ENCODE measurements around the gene KLRC1. TPM values are rescaled to one million over a fixed set of nuclear protein-coding genes. Genes with fewer than 3 reads are reported as not detected.

KLRC1 gene
- total and polyA plus RNA-seq, 9 of the 15 experiments (the other 6 are each of a cell fraction or from before 2014, with no cell fraction given) = not detected

DNA sequence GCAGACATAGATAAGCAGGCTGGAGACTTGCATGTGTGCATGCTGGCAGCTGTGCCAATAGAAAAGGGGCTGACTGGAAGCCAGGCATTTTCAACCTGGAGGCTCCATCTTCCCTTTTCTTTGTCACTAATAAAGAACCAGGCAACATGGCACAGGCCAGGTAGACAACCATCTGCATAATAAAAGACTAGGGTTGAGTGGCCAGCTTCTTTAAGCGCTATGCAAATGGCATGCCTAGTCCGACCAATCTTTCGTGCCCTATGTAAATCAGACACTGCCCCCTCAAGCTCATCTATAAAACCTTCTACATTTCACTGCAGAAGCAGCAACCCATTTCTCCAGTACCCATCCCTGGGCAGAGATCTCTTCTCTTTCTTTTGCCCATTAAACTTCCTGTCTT, 4.6 kb upstream of the KLRC1 start:
- no peaks in the 10 kb centered on the region for H3K9me1 ChIP-seq (ENCODE audit: control insufficient read depth, insufficient read depth, low read length)
- no peaks in the 10 kb centered on the region for H3K4me1 ChIP-seq (replicated peaks in 1 of 2; ENCODE audit: control insufficient read depth in 2 of 2, insufficient read depth in 2 of 2, low read length in 2 of 2)
- H3K9me3 ChIP-seq (replicated peaks; ENCODE audit: control insufficient read depth, insufficient read depth, low read depth, low read length) = no peaks in the 10 kb centered on the region; the same call in 1 of the 2 replicates
- no peaks in the 10 kb centered on the region for H4K20me1 ChIP-seq (replicated peaks; ENCODE audit: control insufficient read depth, insufficient read depth, low read length)
- BruUV-seq (replicated peaks) = no TSS peak
- ChIA-PET POLR2A (no interaction called here), CTCF (ENCODE audit: low intra/inter-chr PET ratio) (no interaction called here)
- intact Hi-C loops (cut with micrococcal nuclease) (no loop called here), in situ Hi-C loops (cut with MboI) (loop anchor here (5.0 kb wide), 1 partner anchor 50 kb away; the partner anchor contains the start of gene KLRC4)
- ATAC-seq = no peak
- H3K27me3 ChIP-seq (ENCODE audit: control insufficient read depth in 2 of 2, insufficient read depth in 2 of 2, low read length in 2 of 2) = no peaks in the 10 kb centered on the region
- TF ChIP-seq ZNF146 (CRISPR knock-in tag; IDR thresholded peaks at IDR 0.05; ENCODE audit: unreplicated experiment) = no peak
- TF ChIP-seq RNF2 (IDR thresholded peaks at IDR 0.05) = no peak
- no peaks in the 10 kb centered on the region for H3K79me2 ChIP-seq (ENCODE audit: control insufficient read depth, insufficient read depth, low read length)
- H3K4me2 ChIP-seq (ENCODE audit: insufficient read depth, low read length) = no peak overlapping the region
- no peak for FAIRE-seq
- no peak overlapping the region for H3K9ac ChIP-seq (ENCODE audit: insufficient read depth in 1 of 2, low read depth in 2 of 2, low read length in 2 of 2)
- no peaks in the 10 kb centered on the region for H3K36me3 ChIP-seq (ENCODE audit: control insufficient read depth, insufficient read depth, low read length)
- DNase-seq (ENCODE audit: extremely low read depth in 1 of 4, low spot score in 3 of 4) = no peak
- no peak overlapping the region for H3K4me3 ChIP-seq
- WGBS (ENCODE audit: insufficient coverage, low coverage, missing lambda C conversion rate) = 7% methylated on average over 3 of the region's 3 CpGs
- H3K27ac ChIP-seq (ENCODE audit: extremely low read depth, low read depth, low read length) = no peak overlapping the region
- H2AFZ ChIP-seq (ENCODE audit: low read depth, low read length) = no peak overlapping the region

DNA sequence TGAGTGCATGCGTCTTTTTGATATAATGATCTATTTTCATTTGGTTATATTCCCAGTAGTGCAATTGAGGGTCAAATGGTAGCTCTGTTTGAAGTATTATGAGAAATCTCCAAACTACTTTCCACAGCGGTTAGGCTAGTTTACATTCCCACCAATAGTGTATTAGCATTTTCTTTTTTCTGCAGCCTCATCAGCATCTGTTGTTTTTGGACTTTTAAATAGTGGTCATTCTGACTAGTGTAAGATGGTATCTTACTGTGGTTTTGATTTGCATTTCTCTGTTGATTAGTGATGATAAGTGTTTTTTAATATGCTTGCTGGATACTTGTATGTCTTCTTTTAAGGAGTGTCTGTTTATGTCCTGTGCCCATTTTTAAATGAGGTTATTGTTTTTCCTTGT, 3.7 kb upstream of the KLRC1 start:
- no peaks in the 10 kb centered on the region for H3K79me2 ChIP-seq (ENCODE audit: control insufficient read depth, insufficient read depth, low read length)
- DNase-seq (ENCODE audit: extremely low read depth in 1 of 4, low spot score in 3 of 4) (no peak), ATAC-seq (no peak), FAIRE-seq (no peak)
- no peaks in the 10 kb centered on the region for H4K20me1 ChIP-seq (replicated peaks; ENCODE audit: control insufficient read depth, insufficient read depth, low read length)
- H3K9ac ChIP-seq (ENCODE audit: insufficient read depth in 1 of 2, low read depth in 2 of 2, low read length in 2 of 2) = no peak overlapping the region
- CTCF ChIA-PET (ENCODE audit: low intra/inter-chr PET ratio) = no interaction called here
- WGBS (ENCODE audit: insufficient coverage, low coverage, missing lambda C conversion rate) = 11% methylated on average over 2 of the region's 2 CpGs
- H3K9me3 ChIP-seq (replicated peaks; ENCODE audit: control insufficient read depth, insufficient read depth, low read depth, low read length) = no peaks in the 10 kb centered on the region; the same call in 1 of the 2 replicates
- no peaks in the 10 kb centered on the region for H3K9me1 ChIP-seq (ENCODE audit: control insufficient read depth, insufficient read depth, low read length)
- no peak overlapping the region for H3K4me3 ChIP-seq
- H3K4me2 ChIP-seq (ENCODE audit: insufficient read depth, low read length) = no peak overlapping the region
- H3K27ac ChIP-seq (ENCODE audit: extremely low read depth, low read depth, low read length) = no peak overlapping the region
- intact Hi-C loops (cut with micrococcal nuclease) = no loop called here
- H2AFZ ChIP-seq (ENCODE audit: low read depth, low read length) = no peak overlapping the region
- H3K36me3 ChIP-seq (ENCODE audit: control insufficient read depth, insufficient read depth, low read length) = no peaks in the 10 kb centered on the region
- in situ Hi-C loops (cut with MboI) = loop anchor here (5.0 kb wide), 1 partner anchor 50 kb away; the partner anchor contains the start of gene KLRC4
- no peaks in the 10 kb centered on the region for H3K27me3 ChIP-seq (ENCODE audit: control insufficient read depth in 2 of 2, insufficient read depth in 2 of 2, low read length in 2 of 2)
- no peaks in the 10 kb centered on the region for H3K4me1 ChIP-seq (replicated peaks in 1 of 2; ENCODE audit: control insufficient read depth in 2 of 2, insufficient read depth in 2 of 2, low read length in 2 of 2)
- BruUV-seq (replicated peaks) = no TSS peak
- POLR2A ChIA-PET = no interaction called here
- TF ChIP-seq CHD1 (IDR thresholded peaks at IDR 0.05; ENCODE audit: low read length) (no peak), CBX2 (IDR thresholded peaks at IDR 0.05; ENCODE audit: insufficient read depth, low read length, poor library complexity, severe bottlenecking) (no peak), TOE1 (IDR thresholded peaks at IDR 0.05; ENCODE audit: borderline replicate concordance) (no peak), TOE1 (CRISPR knock-in tag; IDR thresholded peaks at IDR 0.05; ENCODE audit: borderline replicate concordance, low read depth) (no peak), E2F6 (IDR thresholded peaks at IDR 0.05; ENCODE audit: borderline replicate concordance in 1 of 2, extremely low read depth in 1 of 2, insufficient read depth in 1 of 2, insufficient read length in 1 of 2, low read depth in 1 of 2, low read length in 1 of 2, poor library complexity in 1 of 2, severe bottlenecking in 1 of 2) (no peak), ZNF76 (CRISPR knock-in tag; IDR thresholded peaks at IDR 0.05; ENCODE audit: borderline replicate concordance) (no peak), USF1 (CRISPR knock-in tag; IDR thresholded peaks at IDR 0.05) (no peak), DIDO1 (tag; IDR thresholded peaks at IDR 0.05; ENCODE audit: low read depth) (no peak), SIN3A (IDR thresholded peaks at IDR 0.05; ENCODE audit: borderline replicate concordance in 2 of 2, control insufficient read depth in 1 of 2, low read depth in 2 of 2, low read length in 2 of 2) (no peak), MBD1 (CRISPR knock-in tag; IDR thresholded peaks at IDR 0.05) (no peak)
